Peyer's patch (tissue), 4 donors: ENCODE measurements around the gene PLEKHM2. TPM values are rescaled to one million over a fixed set of nuclear protein-coding genes. Genes with fewer than 3 reads are reported as not detected.

ENCODE experiments used
- DNase-seq, 3 donors: peaks; one replicate each; pipeline ENCODE4 v3.0.0-alpha.2; 2017 to 2019
- H3K27ac ChIP-seq, 4 donors: fragments of 200-600 bp; sonication (generic); one replicate each; pipeline ENCODE4 v1.5.1; 2016 to 2019
- H3K27me3 ChIP-seq, 2 donors: fragments of 200-600 bp; sonication (generic); one replicate each; pipeline ENCODE4 v1.5.1; 2019
- H3K36me3 ChIP-seq, 3 donors: fragments of 200-600 bp; sonication (generic); one replicate each; pipeline ENCODE4 v1.5.1; 2016 to 2019
- H3K4me1 ChIP-seq, 4 donors: fragments of 200-600 bp; sonication (generic); one replicate each; pipeline ENCODE4 v1.5.1; 2016 to 2019
- H3K4me3 ChIP-seq, 4 donors: fragments of 200-600 bp; sonication (generic); 1 replicate in 3 of 4; 2 replicates in 1 of 4; pipeline ENCODE4 v1.5.1; 2016 to 2019; ENCODE audit warnings: mild to moderate bottlenecking in 1 of 4
- H3K9me3 ChIP-seq, 4 donors: fragments of 200-600 bp; sonication (generic); one replicate each; pipeline ENCODE4 v1.5.1; 2016 to 2019; ENCODE audit warnings: mild to moderate bottlenecking in 1 of 4
- POLR2A ChIP-seq, 2 donors: fragments of 450-650 bp; IDR thresholded peaks; one replicate each; pipeline ENCODE4 v1.5.1; 2017; ENCODE audit warnings: antibody characterized with exemption in 2 of 2, mild to moderate bottlenecking in 2 of 2, moderate library complexity in 2 of 2
- total RNA-seq, 4 donors: library from RNA; depleted of rRNA; stranded (reverse); fragments of >200 nt; gene quantifications; one replicate each; pipeline ENCODE4 v1.1.0, GENCODE V29; 2016
- TF ChIP-seq, protein P1 (sequence below), 6 experiments: fragments of 450-650 bp in 4 of 6; fragments of 200-600 bp in 2 of 6; sonication (generic) in 1 of 6; IDR thresholded peaks; one replicate each; pipeline ENCODE4 v1.5.1; 2017 to 2019; ENCODE audit warnings: antibody characterized with exemption in 6 of 6, mild to moderate bottlenecking in 3 of 6, moderate library complexity in 1 of 6

The PLEKHM2 gene
- total RNA-seq, 4 donors from 2014 or later = 20.0 to 63.5 (median 37.7) TPM

GRCh38 chr1:15680561-15681348, 3.4 kb upstream of the PLEKHM2 start:
- Histone ChIP-seq H3K4me3 (no peak overlapping the region), H3K27ac (peak overlapping the region in 1 of 4 donors; percentile 36), H3K4me1 (peaks cover 0 to 13% (median 6%) of the 10 kb centered on the region in 4 donors), H3K9me3 (no peaks in the 10 kb centered on the region), H3K36me3 (no peaks in the 10 kb centered on the region), H3K27me3 (no peaks in the 10 kb centered on the region)
- TF ChIP-seq, protein P1, sequence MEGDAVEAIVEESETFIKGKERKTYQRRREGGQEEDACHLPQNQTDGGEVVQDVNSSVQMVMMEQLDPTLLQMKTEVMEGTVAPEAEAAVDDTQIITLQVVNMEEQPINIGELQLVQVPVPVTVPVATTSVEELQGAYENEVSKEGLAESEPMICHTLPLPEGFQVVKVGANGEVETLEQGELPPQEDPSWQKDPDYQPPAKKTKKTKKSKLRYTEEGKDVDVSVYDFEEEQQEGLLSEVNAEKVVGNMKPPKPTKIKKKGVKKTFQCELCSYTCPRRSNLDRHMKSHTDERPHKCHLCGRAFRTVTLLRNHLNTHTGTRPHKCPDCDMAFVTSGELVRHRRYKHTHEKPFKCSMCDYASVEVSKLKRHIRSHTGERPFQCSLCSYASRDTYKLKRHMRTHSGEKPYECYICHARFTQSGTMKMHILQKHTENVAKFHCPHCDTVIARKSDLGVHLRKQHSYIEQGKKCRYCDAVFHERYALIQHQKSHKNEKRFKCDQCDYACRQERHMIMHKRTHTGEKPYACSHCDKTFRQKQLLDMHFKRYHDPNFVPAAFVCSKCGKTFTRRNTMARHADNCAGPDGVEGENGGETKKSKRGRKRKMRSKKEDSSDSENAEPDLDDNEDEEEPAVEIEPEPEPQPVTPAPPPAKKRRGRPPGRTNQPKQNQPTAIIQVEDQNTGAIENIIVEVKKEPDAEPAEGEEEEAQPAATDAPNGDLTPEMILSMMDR (IDR thresholded peaks at IDR 0.05) = no peak
- TF ChIP-seq POLR2A (IDR thresholded peaks at IDR 0.05) = no peak
- DNase-seq = no peak

DNA sequence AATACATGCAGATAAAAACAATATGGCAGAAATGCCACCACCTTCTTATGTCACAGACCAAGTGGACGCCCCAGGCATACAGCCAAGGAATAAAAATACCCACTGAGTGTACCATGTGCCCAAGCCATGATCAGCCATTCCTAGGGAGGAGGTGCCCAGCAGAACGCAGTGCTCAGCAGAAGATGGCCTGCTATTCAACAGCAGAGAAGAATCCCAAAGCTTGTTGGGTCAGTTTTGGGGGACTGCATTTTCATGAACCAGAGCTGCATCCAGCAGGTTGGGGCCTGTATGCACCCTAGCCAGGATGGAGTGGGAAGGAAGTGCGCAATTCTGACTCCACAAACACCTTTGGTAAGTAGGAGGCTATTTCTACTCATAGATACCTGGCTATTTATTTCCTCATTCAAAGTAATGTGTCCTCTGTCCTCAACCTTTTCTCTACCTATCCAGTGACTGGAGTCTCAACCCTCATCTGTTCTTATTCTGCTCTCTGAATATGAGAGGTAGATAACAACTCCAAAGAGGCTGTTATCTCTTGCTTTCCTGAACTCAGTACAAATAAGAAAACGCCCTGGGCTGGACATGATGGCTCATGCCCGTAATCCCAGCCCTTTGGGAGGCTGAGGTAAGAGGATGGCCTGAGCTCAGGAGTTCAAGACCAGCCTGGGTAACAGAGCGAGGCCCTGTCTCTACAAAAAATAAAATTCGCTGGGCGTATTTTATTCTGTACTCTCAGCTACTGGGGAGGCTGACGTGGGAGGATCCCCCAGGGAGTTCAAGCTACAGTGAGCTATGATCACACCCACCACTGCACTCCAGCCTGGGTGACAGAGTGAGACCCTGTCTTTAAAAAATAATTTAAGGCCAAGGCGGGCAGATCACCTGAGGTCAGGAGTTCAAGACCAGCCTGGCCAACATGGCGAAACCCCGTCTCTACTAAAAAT, 2.5 kb upstream of the PLEKHM2 start:
- peaks cover 0 to 22% (median 6%) of the 10 kb centered on the region in 4 donors for H3K4me1 ChIP-seq
- no peaks in the 10 kb centered on the region for H3K27me3 ChIP-seq
- DNase-seq = peak in 1 of 3 donors; percentile 53
- H3K4me3 ChIP-seq = no peak overlapping the region
- no peaks in the 10 kb centered on the region for H3K36me3 ChIP-seq
- peak overlapping the region in 2 of 4 donors; percentile 31 to 36 for H3K27ac ChIP-seq
- no peaks in the 10 kb centered on the region for H3K9me3 ChIP-seq
- no peak for TF ChIP-seq POLR2A (IDR thresholded peaks at IDR 0.05)
- TF ChIP-seq, protein P1 (IDR thresholded peaks at IDR 0.05) = no peak

- Histone ChIP-seq H3K9me3 (no peaks in the 10 kb centered on the region), H3K36me3 (no peaks in the 10 kb centered on the region), H3K27me3 (no peaks in the 10 kb centered on the region), H3K4me3 (no peak overlapping the region), H3K27ac (peak overlapping the region in 1 of 4 donors; percentile 83), H3K4me1 (peaks cover 0 to 24% (median 8%) of the 10 kb centered on the region in 4 donors)
- TF ChIP-seq POLR2A (IDR thresholded peaks at IDR 0.05) = no peak
- TF ChIP-seq, protein P1 (IDR thresholded peaks at IDR 0.05) = no peak
- no peak for DNase-seq
These were observed 1.2 kb upstream of the PLEKHM2 start for GRCh38 chr1:15682936-15683341.

DNA sequence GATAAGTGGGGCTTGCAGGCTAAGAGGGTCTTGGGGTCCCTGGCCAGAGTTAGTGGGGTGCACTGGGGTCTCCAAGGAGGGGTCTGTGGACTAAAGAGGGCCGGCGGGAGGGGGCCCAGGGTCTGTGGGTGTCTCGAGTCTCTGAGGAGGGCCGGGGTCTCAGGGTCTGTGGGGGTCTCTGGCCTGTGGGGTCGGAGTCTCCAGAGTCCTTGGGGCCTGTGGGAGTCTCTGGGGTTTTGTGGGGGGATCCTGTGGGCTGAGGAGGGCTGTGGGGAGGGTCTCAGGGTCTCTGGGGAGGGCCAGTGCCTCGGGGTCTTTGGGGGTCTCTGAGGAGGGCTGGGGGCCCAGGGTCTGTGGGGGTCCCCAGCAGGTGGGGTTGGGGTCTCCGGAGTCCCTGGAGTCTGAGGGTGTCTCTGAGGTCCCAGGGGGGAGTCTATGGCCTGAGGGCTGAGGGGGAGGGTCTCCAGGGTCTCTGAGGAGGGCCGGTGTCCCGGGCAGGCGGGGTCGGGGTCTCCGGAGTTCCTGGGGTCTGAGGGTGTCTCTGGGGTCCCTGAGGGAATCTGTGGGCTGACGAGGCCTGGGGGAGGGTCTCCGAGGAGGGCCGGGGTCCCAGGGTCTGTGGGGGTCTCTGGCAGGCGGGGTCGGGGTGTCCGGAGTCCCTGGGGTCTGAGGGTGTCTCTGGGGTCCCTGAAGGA, 628 bp upstream of the PLEKHM2 start:
- no peaks in the 10 kb centered on the region for H3K9me3 ChIP-seq
- TF ChIP-seq, protein P1 (IDR thresholded peaks at IDR 0.05) = no peak
- no peak for TF ChIP-seq POLR2A (IDR thresholded peaks at IDR 0.05)
- DNase-seq = no peak

More for the DNA sequence above, 628 bp upstream of the PLEKHM2 start:
- H3K27ac ChIP-seq = peak overlapping the region; percentile 83 to 94 (median 88)
- peak overlapping the region; percentile 59 to 89 (median 76) for H3K4me3 ChIP-seq
- H3K27me3 ChIP-seq = no peaks in the 10 kb centered on the region
- H3K4me1 ChIP-seq = peaks cover 0 to 24% (median 8%) of the 10 kb centered on the region in 4 donors
- no peaks in the 10 kb centered on the region for H3K36me3 ChIP-seq
